ENCODE results near the gene CERS6.

DNA sequence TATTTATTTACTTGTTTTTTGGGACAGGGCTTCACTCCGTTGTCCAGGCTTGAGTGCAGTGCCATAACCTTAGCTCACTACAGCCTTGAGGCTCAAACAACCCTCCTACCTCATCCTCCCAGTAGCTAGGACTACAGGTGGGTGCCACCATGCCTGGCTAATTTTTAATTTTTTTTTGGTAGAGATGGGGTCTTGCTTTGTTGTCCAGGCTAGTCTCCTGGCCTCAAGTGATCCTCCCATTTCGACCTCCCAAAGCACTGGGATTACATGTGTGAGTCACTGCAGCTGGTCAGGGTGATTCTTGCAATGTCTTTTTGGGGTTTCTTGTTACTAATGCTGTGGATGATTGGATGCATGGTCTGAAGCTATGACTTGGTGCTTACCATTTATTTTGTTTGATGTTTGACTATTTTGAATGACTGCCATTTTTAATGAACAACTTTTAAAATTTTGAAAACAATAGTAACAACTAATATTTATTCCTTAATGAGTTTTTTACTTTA lies 6.5 kb downstream of the CERS6 start:
- TF ChIP-seq, protein P1, sequence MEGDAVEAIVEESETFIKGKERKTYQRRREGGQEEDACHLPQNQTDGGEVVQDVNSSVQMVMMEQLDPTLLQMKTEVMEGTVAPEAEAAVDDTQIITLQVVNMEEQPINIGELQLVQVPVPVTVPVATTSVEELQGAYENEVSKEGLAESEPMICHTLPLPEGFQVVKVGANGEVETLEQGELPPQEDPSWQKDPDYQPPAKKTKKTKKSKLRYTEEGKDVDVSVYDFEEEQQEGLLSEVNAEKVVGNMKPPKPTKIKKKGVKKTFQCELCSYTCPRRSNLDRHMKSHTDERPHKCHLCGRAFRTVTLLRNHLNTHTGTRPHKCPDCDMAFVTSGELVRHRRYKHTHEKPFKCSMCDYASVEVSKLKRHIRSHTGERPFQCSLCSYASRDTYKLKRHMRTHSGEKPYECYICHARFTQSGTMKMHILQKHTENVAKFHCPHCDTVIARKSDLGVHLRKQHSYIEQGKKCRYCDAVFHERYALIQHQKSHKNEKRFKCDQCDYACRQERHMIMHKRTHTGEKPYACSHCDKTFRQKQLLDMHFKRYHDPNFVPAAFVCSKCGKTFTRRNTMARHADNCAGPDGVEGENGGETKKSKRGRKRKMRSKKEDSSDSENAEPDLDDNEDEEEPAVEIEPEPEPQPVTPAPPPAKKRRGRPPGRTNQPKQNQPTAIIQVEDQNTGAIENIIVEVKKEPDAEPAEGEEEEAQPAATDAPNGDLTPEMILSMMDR (conservative IDR thresholded peaks at IDR 0.05; ENCODE audit: low read depth in 2 of 2): no peak
- TF ChIP-seq EZH2phosphoT487 (IDR thresholded peaks at IDR 0.05; ENCODE audit: unreplicated experiment): no peak
- TF ChIP-seq POLR2AphosphoS5 (IDR thresholded peaks at IDR 0.05; ENCODE audit: low read depth): no peak
- TF ChIP-seq, protein P2, sequence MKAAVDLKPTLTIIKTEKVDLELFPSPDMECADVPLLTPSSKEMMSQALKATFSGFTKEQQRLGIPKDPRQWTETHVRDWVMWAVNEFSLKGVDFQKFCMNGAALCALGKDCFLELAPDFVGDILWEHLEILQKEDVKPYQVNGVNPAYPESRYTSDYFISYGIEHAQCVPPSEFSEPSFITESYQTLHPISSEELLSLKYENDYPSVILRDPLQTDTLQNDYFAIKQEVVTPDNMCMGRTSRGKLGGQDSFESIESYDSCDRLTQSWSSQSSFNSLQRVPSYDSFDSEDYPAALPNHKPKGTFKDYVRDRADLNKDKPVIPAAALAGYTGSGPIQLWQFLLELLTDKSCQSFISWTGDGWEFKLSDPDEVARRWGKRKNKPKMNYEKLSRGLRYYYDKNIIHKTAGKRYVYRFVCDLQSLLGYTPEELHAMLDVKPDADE (IDR thresholded peaks at IDR 0.05): no peak
- no peak for TF ChIP-seq JUNB (IDR thresholded peaks at IDR 0.05; ENCODE audit: unreplicated experiment)
- no peak for TF ChIP-seq EZH2 (IDR thresholded peaks at IDR 0.05; ENCODE audit: low read depth, unreplicated experiment)
- TF ChIP-seq, protein P3, sequence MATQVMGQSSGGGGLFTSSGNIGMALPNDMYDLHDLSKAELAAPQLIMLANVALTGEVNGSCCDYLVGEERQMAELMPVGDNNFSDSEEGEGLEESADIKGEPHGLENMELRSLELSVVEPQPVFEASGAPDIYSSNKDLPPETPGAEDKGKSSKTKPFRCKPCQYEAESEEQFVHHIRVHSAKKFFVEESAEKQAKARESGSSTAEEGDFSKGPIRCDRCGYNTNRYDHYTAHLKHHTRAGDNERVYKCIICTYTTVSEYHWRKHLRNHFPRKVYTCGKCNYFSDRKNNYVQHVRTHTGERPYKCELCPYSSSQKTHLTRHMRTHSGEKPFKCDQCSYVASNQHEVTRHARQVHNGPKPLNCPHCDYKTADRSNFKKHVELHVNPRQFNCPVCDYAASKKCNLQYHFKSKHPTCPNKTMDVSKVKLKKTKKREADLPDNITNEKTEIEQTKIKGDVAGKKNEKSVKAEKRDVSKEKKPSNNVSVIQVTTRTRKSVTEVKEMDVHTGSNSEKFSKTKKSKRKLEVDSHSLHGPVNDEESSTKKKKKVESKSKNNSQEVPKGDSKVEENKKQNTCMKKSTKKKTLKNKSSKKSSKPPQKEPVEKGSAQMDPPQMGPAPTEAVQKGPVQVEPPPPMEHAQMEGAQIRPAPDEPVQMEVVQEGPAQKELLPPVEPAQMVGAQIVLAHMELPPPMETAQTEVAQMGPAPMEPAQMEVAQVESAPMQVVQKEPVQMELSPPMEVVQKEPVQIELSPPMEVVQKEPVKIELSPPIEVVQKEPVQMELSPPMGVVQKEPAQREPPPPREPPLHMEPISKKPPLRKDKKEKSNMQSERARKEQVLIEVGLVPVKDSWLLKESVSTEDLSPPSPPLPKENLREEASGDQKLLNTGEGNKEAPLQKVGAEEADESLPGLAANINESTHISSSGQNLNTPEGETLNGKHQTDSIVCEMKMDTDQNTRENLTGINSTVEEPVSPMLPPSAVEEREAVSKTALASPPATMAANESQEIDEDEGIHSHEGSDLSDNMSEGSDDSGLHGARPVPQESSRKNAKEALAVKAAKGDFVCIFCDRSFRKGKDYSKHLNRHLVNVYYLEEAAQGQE (IDR thresholded peaks at IDR 0.05; ENCODE audit: unreplicated experiment): no peak
- no peak for TF ChIP-seq ZNF331 (CRISPR knock-in tag; IDR thresholded peaks at IDR 0.05; ENCODE audit: low read depth)
- no peak for TF ChIP-seq CREB1 (CRISPR knock-in tag; IDR thresholded peaks at IDR 0.05; ENCODE audit: low read depth)
- TF ChIP-seq ZNF114 (CRISPR knock-in tag; IDR thresholded peaks at IDR 0.05): no peak
